HG02943 (cell line): ENCODE data around the gene MOCS3.

Experiments
- ATAC-seq: cut with Tn5 transposase; IDR thresholded peaks from one replicate; pipeline ENCODE4 v1.9.1; 2021; ENCODE audit warnings: mild to moderate bottlenecking, low read depth, moderate library complexity; ENCODE audit not compliant: unreplicated experiment

MOCS3 gene

GRCh38 chr20:50980071-50980681, 21.6 kb downstream of the MOCS3 start:
- no peak for ATAC-seq

- no peak for ATAC-seq
Measured at GRCh38 chr20:50980851-50981713, 22.5 kb downstream of the MOCS3 start.

- ATAC-seq: no peak
Measured at GRCh38 chr20:50981714-50982048, 23.1 kb downstream of the MOCS3 start.

- ATAC-seq: no peak
Measured at GRCh38 chr20:50982363-50982762, 23.7 kb downstream of the MOCS3 start.

GRCh38 chr20:50983321-50983720, 24.7 kb downstream of the MOCS3 start:
- ATAC-seq: no peak

GRCh38 chr20:50987493-50988210, 29.0 kb downstream of the MOCS3 start:
- no peak for ATAC-seq

- ATAC-seq: no peak
Measured at GRCh38 chr20:50991076-50991475, 32.5 kb downstream of the MOCS3 start.

GRCh38 chr20:50992336-50992732, 33.7 kb downstream of the MOCS3 start:
- ATAC-seq: no peak

- no peak for ATAC-seq
Measured at GRCh38 chr20:50992733-50993457, 34.3 kb downstream of the MOCS3 start.

GRCh38 chr20:50993876-50994275, 35.3 kb downstream of the MOCS3 start:
- ATAC-seq: no peak

- ATAC-seq: no peak
Measured at GRCh38 chr20:50995506-50995905, 36.9 kb downstream of the MOCS3 start.

GRCh38 chr20:50996901-50997865, 38.6 kb downstream of the MOCS3 start:
- ATAC-seq: no peak

- ATAC-seq: no peak
Measured at GRCh38 chr20:50999355-50999754, 40.7 kb downstream of the MOCS3 start.

GRCh38 chr20:51001430-51002265, 43.0 kb downstream of the MOCS3 start:
- no peak for ATAC-seq

- no peak for ATAC-seq
Measured at GRCh38 chr20:51002633-51003032, 44.0 kb downstream of the MOCS3 start.

- ATAC-seq: no peak
Measured at GRCh38 chr20:51003753-51004152, 45.1 kb downstream of the MOCS3 start.

GRCh38 chr20:51004305-51004727, 45.7 kb downstream of the MOCS3 start:
- no peak for ATAC-seq

GRCh38 chr20:51004781-51005180, 46.2 kb downstream of the MOCS3 start:
- no peak for ATAC-seq

GRCh38 chr20:51005214-51005613, 46.6 kb downstream of the MOCS3 start:
- ATAC-seq: no peak
